Kidney (tissue), 14 donors: ENCODE data around the gene FAM98C. TPM values are rescaled to one million over a fixed set of nuclear protein-coding genes. Genes with fewer than 3 reads are reported as not detected.

ENCODE experiments used
- DNase-seq, 5 donors: peaks; one replicate each; pipeline ENCODE4 v3.0.0-alpha.2; 2013 to 2020
- FAIRE-seq: peaks from 2 replicates; lab custom pipeline; 2012; peaks lifted over from hg19 to GRCh38; lab: Jason Lieb, UNC
- H3K27ac ChIP-seq, 2 donors: one replicate each; pipeline ENCODE4 v1.7.0; 2013; ENCODE audit warnings: low read depth in 2 of 2, low read length in 2 of 2, inconsistent platforms in 1 of 2
- H3K27me3 ChIP-seq: one replicate; pipeline ENCODE4 v1.7.1; 2013; ENCODE audit warnings: low read length, inconsistent platforms; ENCODE audit not compliant: control insufficient read depth, insufficient read depth
- H3K36me3 ChIP-seq, 3 donors: one replicate each; pipeline versions ENCODE4 v1.7.0 to v1.7.1; 2013; ENCODE audit warnings: low read length in 3 of 3, control low read depth in 1 of 3, inconsistent platforms in 1 of 3; ENCODE audit not compliant: insufficient read depth in 3 of 3, control insufficient read depth in 2 of 3
- H3K4me1 ChIP-seq, 3 donors: one replicate each; pipeline versions ENCODE4 v1.7.0 to v1.7.1; 2013; ENCODE audit warnings: low read length in 3 of 3, inconsistent platforms in 1 of 3, low read depth in 1 of 3; ENCODE audit not compliant: control insufficient read depth in 2 of 3, insufficient read depth in 2 of 3
- H3K4me3 ChIP-seq, 3 donors: one replicate each; pipeline versions ENCODE4 v1.7.0 to v1.8.1; 2013; ENCODE audit warnings: low read length in 3 of 3, control low read depth in 1 of 3, inconsistent platforms in 1 of 3
- H3K9ac ChIP-seq, 3 donors: one replicate each; pipeline versions ENCODE4 v1.7.0 to v1.7.1; 2013; ENCODE audit warnings: low read length in 3 of 3, control low read depth in 1 of 3, inconsistent platforms in 1 of 3
- H3K9me3 ChIP-seq, 3 donors: one replicate each; pipeline versions ENCODE4 v1.7.0 to v1.7.1; 2013; ENCODE audit warnings: low read length in 3 of 3, control low read depth in 1 of 3, inconsistent platforms in 1 of 3; ENCODE audit not compliant: control insufficient read depth in 2 of 3, insufficient read depth in 1 of 3
- intact Hi-C: fragments of 100-400 bp; cut with DNase I; formaldehyde crosslinking; loops from one replicate; pipeline ENCODE4 v1.11.1; 2022
- polyA plus RNA-seq: library from polyadenylated mRNA; stranded (reverse); fragments of 350-450 nt; fragmentation: Illumina TruSeq; extraction: RNeasy Lipid Tissue Mini Kit (QIAGEN cat#74804); gene quantifications from one replicate; pipeline ENCODE4 v1.2.3, GENCODE V29; 2014; ENCODE audit warnings: low read depth, low replicate concordance; ENCODE audit not compliant: insufficient read depth
- total RNA-seq: library from RNA; stranded (reverse); fragmentation: NEBNext Ultra II Directional; extraction: Animal tissue kit (Norgen Biotek cat#: 25700); gene quantifications from one replicate; pipeline ENCODE4 v1.2.1, GENCODE V29; 2021
- TF ChIP-seq, protein P1 (sequence below): IDR thresholded peaks from 3 replicates; pipeline ENCODE4 v1.5.1; 2012; ENCODE audit warnings: mild to moderate bottlenecking, moderate library complexity, borderline replicate concordance; ENCODE audit not compliant: insufficient read depth; ENCODE audit errors: extremely low read depth
- donor health status: control.
- donor health status: control.
- donor health status: control.
- donor health status: control.
- donor health status: control.
- donor health status: DM: yes; HTN: yes; CAD: no.
- donor health status: Normal renal cell carcinoma (clear cell type).

The FAM98C gene
- total and polyA plus RNA-seq, 2 donors from 2014 or later: 22.3 to 25.2 TPM

DNA sequence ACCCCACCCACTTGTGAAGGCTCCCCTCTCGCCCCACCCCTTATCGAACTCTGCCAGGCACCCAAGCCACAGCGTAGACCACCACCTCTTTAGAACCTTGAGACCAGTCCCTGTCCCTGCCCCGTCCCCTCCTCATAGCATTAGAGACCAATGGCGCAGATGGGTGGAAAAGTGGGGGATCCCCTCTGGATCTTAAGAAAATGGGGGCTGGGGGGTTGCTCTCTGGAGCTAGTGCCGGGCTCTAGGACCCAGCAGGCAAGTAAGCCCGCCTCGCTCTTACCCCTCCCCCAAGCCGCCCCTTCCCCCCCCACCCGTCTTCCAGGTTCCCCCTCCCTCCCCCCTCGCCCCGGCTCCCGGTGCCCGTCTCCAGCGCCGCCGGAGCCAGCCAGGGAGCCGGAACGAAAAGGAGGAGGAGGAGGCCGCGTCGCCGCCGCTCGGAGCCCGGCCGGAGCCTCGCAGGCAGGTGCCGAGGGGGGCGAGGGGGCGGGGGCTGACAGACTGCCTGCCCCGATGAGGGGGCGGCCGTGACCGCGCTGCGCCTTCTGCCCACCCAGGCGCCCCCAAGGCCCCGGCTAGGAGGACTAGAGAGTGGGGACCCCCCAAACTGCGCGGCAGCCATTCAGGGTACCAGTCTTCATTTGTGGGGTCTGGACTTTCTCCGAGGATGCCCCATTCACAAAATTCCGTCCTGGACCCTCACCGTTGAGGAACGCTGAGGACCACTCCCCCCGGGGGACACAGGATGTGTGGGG lies 14.4 kb upstream of the FAM98C start, which contains the start of gene SPRED3:
TSS of gene SPRED3 (plus strand) at position 349 of the 752 bp plus-strand sequence. CDS start 1,606 bp downstream, outside the sequence.
- FAIRE-seq: no peak
- intact Hi-C loops: no loop called here
- peak within 1 kb of the TSS in 2 of 3 donors; percentile 34 to 37 for H3K9ac ChIP-seq
- peak; percentile 81 to 92 (median 85) for DNase-seq
- TF ChIP-seq, protein P1, sequence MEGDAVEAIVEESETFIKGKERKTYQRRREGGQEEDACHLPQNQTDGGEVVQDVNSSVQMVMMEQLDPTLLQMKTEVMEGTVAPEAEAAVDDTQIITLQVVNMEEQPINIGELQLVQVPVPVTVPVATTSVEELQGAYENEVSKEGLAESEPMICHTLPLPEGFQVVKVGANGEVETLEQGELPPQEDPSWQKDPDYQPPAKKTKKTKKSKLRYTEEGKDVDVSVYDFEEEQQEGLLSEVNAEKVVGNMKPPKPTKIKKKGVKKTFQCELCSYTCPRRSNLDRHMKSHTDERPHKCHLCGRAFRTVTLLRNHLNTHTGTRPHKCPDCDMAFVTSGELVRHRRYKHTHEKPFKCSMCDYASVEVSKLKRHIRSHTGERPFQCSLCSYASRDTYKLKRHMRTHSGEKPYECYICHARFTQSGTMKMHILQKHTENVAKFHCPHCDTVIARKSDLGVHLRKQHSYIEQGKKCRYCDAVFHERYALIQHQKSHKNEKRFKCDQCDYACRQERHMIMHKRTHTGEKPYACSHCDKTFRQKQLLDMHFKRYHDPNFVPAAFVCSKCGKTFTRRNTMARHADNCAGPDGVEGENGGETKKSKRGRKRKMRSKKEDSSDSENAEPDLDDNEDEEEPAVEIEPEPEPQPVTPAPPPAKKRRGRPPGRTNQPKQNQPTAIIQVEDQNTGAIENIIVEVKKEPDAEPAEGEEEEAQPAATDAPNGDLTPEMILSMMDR: no peak
- no peak within 1 kb of the TSS for H3K27ac ChIP-seq
- H3K4me3 ChIP-seq: peak within 1 kb of the TSS; percentile 47 to 64 (median 50)
- H3K9me3 ChIP-seq: no peaks in the 10 kb centered on the region
- peaks cover 0 to 3% (median 0%) of the 10 kb centered on the region in 3 donors for H3K36me3 ChIP-seq
- peaks cover 3% of the 10 kb centered on the region for H3K27me3 ChIP-seq
- H3K4me1 ChIP-seq: peaks cover 0 to 4% (median 0%) of the 10 kb centered on the region in 3 donors

DNA sequence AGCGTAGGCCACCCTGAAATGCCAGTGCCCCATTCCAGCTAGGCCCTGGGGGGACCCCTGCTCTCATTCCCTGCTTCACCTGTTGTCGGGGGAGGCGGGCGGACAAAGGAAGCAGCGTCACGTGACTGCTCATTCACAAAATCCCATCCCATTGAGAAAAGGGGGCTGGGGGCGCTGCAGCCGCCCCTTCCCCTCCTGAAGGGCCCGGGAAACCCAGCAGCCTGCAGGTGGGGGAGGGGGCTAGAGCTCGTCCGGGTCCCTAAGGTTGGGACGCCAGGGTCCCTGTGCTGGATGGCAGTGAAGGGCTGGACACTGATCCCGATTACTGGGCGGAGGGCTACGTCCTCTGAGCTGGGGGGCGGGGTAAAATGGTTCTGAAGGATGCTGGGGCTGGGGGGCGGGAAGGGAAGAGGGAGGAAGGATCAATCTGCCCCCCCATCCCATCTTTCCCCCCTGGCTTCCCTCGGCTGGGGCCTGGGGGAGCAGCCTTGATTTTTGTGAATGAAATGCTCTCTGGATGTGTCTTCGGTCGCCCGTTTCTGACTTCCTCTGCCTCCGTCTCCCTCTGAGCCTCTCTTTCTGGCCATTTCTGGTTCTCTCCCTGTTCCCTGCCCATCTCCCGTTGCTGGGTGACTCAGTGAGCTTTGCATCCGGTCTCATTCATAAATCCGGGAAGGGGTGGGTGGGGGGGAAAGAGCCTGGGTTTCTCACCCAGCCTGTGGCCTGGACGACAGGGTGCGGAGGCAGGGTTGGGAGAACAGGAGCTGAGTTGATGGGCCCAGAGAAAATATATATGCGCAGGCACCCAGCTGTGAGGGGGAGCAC lies 13.6 kb upstream of the FAM98C start:
- Histone ChIP-seq H3K4me1 (peaks cover 0 to 4% (median 0%) of the 10 kb centered on the region in 3 donors), H3K9ac (peak overlapping the region in 1 of 3 donors; percentile 34), H3K27me3 (peaks cover 9% of the 10 kb centered on the region), H3K9me3 (no peaks in the 10 kb centered on the region), H3K27ac (no peak overlapping the region), H3K36me3 (no peaks in the 10 kb centered on the region), H3K4me3 (peak overlapping the region; percentile 17 to 47 (median 29))
- FAIRE-seq (no peak), DNase-seq (peak in 3 of 5 donors; percentile 56 to 87 (median 62))
- intact Hi-C loops: no loop called here
- TF ChIP-seq, protein P1: no peak

DNA sequence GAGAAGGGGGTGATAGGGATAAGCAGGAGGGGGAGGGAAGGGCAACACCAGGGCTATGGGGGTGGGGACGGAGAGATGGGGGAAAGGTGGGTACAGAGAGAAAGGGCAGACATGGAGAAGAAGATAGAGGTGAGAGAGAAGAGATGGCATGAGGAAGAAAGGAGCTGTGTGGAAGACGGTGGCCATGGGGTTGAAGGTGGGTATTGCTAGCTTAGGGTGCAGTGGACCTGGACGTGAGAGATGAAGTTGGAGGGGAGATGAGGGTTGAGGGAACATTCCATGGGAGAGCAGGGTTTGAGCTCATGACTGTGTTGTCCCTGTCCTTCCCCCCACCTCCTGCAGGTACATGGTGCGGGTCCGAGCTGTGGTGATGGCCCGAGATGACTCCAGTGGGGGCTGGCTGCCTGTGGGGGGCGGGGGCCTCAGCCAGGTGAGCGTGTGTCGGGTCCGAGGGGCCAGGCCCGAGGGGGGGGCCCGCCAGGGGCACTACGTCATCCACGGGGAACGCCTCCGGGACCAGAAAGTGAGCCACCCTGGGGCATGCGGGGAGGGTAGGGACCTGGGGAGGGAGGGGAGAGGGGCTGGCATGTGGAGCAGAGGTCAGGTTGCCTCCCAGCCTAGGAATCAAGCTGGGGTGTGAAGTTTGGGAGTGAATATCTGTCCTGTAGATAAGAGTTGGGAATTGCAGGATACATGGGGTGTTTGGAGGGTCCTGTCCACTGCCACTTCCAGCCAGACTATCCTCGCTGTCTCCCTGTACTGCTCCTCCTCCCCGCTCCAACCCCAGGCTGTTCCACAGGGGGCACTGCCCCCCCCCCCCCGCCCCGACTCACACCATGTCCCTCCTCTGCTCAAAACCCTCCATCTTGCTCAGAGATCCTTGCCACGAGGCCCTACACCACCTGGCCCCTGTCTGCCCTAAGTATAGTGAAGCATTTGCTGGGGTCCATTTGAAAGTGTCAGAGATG lies 12.7 kb upstream of the FAM98C start:
- Histone ChIP-seq H3K36me3 (no peaks in the 10 kb centered on the region), H3K27me3 (peaks cover 11% of the 10 kb centered on the region), H3K9ac (no peak overlapping the region), H3K4me3 (no peak overlapping the region), H3K27ac (no peak overlapping the region), H3K4me1 (peaks cover 0 to 4% (median 0%) of the 10 kb centered on the region in 3 donors), H3K9me3 (no peaks in the 10 kb centered on the region)
- DNase-seq: peak in 1 of 5 donors; percentile 71
- TF ChIP-seq, protein P1: no peak
- intact Hi-C loops: loop anchor here (10.0 kb wide), 1 partner anchor 235 kb away; no protein-coding TSS in a partner anchor
- FAIRE-seq: no peak
